ENCODE results near the gene SGCG.

The SGCG gene

GRCh38 chr13:23344931-23345595, 164.3 kb downstream of the SGCG start:
- no peak for DNase-seq

- no peak for DNase-seq
These were observed 166.8 kb downstream of the SGCG start for GRCh38 chr13:23347601-23348000.

DNA sequence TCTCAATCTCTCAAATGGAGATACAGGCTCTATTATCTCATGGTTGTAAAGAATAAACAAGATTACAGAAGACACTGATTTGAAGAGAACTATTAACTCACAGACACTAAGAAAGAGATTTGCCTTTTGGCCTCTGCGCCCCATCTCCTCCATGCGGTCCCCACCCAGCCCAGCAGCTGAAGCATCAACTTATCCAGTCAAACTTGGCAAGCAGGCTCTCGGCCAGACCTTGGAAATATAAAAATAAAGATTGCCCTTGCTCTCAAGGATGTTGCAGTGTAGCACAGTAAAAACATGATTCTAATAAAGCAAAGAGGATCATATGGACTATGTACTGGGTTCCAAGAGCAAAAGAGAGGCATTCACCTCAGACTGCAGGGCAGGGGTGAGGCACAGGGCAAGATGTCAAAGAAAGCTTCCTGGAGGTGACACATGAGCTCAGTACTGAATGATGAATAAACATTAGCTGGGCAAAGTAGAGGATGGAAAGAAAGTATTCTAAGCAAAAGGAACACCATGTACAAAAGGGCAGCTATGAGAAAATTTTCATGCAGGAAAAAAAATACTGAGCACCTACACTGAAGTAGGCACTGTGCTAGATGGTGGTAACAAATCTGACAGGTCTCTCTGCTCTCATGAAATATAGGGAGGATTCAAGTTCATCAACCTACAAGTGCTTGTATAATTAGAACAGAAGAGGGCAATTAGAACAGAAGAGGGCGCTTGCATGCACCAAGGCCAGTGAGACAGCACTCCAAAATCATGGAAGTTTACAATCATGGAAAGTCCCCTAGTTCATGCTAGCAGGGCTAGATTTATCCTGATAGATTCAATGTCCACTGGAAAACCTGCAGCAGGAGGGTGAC, 167.7 kb downstream of the SGCG start:
- DNase-seq = no peak

DNA sequence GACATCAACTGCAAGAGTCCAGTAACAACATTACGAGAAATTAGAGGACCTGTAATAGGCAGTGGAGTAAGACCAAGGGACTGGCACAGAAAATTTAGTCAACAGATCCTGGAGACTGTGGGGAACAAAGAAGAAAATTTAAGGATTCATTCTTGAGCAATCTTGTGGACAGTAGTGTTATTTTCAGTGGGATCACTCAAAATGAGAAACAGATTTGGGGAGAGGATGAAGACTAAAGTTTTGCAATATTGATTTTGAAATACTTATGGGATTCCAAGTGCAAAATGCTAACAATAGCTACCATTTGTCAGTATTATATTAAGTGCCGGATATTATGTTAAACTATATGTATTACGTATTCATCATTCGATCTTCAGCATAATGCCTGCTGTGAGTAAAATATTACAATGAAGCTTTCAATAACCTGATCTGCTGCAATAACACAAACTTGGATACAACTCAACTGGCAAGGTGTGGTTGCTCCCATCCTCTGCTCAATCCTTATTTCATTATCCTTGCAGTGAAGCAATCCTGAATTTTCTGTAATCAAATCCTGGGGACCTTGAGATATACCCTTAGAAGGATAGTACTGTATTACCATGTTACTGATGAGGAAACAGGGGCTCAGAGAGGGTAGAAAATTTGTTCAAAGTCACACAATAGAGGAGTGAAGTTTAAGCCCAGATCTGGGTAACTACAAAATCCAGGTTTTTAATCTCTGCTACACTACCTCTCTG, 168.6 kb downstream of the SGCG start:
- no peak for DNase-seq

DNA sequence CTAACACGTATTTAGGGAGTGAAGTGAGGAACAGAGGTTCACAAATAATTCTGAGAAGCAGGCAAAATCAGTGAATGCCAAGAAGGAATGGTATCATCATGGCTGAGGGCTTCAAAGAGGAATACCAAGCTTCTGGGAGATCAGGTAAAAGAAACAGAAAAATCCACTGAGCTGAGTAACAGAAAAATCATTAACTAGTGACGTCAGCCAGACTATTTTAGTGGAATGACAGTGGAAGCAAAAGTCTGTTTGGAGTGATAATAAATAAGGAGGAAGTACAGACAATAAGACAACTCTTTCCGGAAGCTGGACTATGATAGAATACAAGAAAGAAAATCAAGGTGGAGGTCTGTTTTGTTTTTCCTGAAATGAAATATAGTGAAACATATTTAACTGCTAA, 169.2 kb downstream of the SGCG start:
- no peak for DNase-seq

DNA sequence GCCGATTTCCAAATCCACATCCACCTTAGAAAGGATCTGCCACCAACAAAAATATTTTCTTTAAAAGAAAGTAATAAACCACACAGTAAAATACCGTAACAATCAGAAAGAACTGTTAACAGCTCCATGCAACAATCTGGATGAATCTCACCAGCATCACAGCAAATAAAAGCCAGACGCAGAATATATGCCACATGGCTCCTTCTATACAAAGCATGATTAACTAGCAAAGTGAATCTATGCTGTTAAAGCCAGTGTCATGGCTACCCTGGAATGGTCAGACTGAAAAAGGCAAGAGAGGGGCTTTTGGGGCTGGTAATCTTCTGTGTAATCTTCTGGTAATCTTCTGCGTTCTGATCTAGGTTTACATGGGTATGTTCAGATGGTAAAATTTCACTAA, 171.4 kb downstream of the SGCG start:
- DNase-seq = no peak

GRCh38 chr13:23354520-23354919, 173.7 kb downstream of the SGCG start:
- no peak for DNase-seq

DNA sequence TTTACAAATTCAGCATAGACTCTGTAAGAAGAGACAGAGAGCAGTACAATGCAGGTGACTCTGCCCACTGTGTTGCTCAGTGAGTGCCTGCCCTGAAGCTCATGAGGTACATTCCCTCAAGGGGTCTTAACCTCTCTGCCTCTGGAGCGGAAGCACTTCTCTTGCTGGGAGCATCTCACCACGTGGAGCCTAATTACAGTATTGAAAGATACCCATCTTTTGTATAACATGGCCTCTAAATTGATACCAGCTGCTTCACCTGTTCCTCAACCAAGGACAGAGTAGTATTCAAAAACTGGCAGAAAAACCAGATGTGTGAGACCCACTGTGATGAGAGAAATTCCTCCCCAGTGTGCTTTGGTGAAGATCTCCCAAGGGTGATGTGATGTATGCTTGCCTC, 175.6 kb downstream of the SGCG start:
- DNase-seq = no peak

GRCh38 chr13:23357349-23357748, 176.6 kb downstream of the SGCG start:
- no peak for DNase-seq

- DNase-seq = no peak
These were observed 179.1 kb downstream of the SGCG start for GRCh38 chr13:23359882-23360281.

DNA sequence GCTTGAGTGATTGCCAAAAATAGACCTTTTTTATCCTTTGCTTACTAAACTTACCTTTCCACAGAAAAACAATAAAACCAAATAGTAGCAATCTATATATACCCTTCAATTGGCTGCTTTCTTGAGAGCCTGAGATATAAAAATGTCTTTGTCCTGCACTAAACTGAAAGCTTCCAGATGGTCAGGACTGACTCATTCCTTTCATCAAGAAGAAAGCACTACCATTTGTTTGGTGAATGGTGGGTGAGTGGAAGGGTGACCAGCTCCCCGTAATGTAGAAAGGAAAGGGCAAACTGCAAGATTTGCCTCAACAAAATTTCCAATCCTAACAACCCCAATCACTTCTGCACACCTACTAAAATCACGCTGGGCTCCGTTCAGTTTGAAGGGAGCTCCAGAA, 184.9 kb downstream of the SGCG start:
- DNase-seq = no peak

- DNase-seq = no peak
These were observed 187.1 kb downstream of the SGCG start for GRCh38 chr13:23367907-23368306.

DNA sequence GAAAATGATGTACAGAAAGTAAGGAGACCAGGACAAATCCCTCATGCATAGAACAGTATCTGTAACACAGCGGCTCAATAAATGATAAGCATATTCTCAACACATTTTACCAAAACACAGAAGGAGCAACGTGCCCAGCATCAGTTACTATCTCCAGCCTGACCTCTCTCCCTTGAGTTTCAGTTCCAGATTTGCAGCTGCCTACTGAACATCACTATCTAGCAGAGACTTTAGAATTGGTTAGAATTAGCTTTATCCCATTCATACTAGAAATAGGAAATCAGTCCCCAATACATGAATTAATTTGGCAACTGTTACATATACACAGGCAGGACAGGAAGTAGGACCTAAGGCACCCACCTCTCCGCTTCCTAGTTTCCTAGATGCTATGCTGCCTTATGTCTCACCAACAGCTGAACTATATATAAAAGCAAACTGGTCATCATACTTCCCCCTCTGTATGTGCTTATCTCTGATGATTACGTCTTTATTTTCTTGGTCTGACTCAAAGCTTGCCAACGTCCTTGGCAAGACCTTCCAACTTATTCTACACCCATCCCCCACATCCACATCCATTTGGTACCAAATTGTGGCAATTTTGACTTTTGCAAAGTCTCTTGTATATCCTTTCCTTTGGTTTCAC, 191.6 kb downstream of the SGCG start:
- DNase-seq = no peak
